Measurements from ENCODE around the gene TGFBR3. TPM values are rescaled to one million over a fixed set of nuclear protein-coding genes. Genes with fewer than 3 reads are reported as not detected.

The TGFBR3 gene
- total and polyA plus RNA-seq, 2 of the 4 experiments (the other 2 are of a cell fraction) = 3.0 to 11.3 TPM

GRCh38 chr1:91894036-91894761, 8.2 kb upstream of the TGFBR3 start:
- DNase-seq (peak; percentile 42), ATAC-seq (ENCODE audit: low read depth) (no peak)
- Histone ChIP-seq H3K4me3 (ENCODE audit: insufficient read depth, low read depth, low read length) (no peak overlapping the region), H3K4me2 (ENCODE audit: low read depth, low read length) (no peak overlapping the region), H3K27ac (ENCODE audit: insufficient read depth, low read length) (no peak overlapping the region), H3K79me1 (ENCODE audit: low read depth in 1 of 2, low read length in 2 of 2) (no peaks in the 10 kb centered on the region), H3K14ac (replicated peaks; ENCODE audit: low read depth, low read length) (peak overlapping the region; percentile 23; the same call in 1 of the 2 replicates), H4K8ac (ENCODE audit: low read depth in 2 of 2, low read length in 2 of 2) (no peak overlapping the region), H3K18ac (ENCODE audit: low read depth, low read length) (no peak overlapping the region), H3K4me1 (ENCODE audit: control insufficient read depth, insufficient read depth, low read length) (peaks cover 18% of the 10 kb centered on the region), H4K20me1 (ENCODE audit: insufficient read depth, low read length) (peaks cover 2% of the 10 kb centered on the region; the same call in 1 of the 2 replicates), H4K91ac (ENCODE audit: insufficient read depth, low read depth, low read length) (0 out of 2 replicates have a peak overlapping the region, but pooled peaks have one; percentile 30), H3K27me3 (ENCODE audit: control insufficient read depth, insufficient read depth, low read length) (no peaks in the 10 kb centered on the region), H3K36me3 (ENCODE audit: control insufficient read depth, insufficient read depth, low read length) (no peaks in the 10 kb centered on the region), H4K5ac (ENCODE audit: low read depth, low read length) (no peak overlapping the region), H2AK9ac (replicated peaks; ENCODE audit: low read depth, low read length, poor library complexity) (no peak overlapping the region), H3K23ac (ENCODE audit: low read depth, low read length) (no peak overlapping the region), H3K9ac (ENCODE audit: low read depth, low read length) (no peak overlapping the region), H3K56ac (ENCODE audit: extremely low read depth, insufficient read depth, low read length) (no peak overlapping the region), H3K9me3 (ENCODE audit: control insufficient read depth, insufficient read depth, low read length) (no peaks in the 10 kb centered on the region), H2AFZ (replicated peaks; ENCODE audit: low read length, poor library complexity) (no peak overlapping the region), H2BK20ac (ENCODE audit: low read depth, low read length) (no peak overlapping the region), H2BK15ac (ENCODE audit: low read depth, low read length) (no peak overlapping the region), H2BK120ac (ENCODE audit: low read depth, low read length) (no peak overlapping the region), H3K4ac (ENCODE audit: low read depth, low read length) (no peak overlapping the region), H2BK5ac (ENCODE audit: low read depth, low read length, poor library complexity, severe bottlenecking) (no peak overlapping the region), H2AK5ac (ENCODE audit: low read depth, low read length) (no peak overlapping the region), H3K9me1 (ENCODE audit: insufficient read depth, low read length) (0 out of 2 replicates have a peak, but pooled peaks cover 3% of the 10 kb centered on the region)
- in situ Hi-C loops (cut with MboI; ENCODE audit: low sequenced_read_pairs) (no loop called here), intact Hi-C loops (cut with micrococcal nuclease) (no loop called here), dilution Hi-C loops (cut with HindIII; ENCODE audit: low sequenced_read_pairs, unreplicated experiment) (no loop called here)
- WGBS, 2 experiments (ENCODE audit: extremely low coverage in 2 of 2, insufficient read length in 1 of 2) = 96% methylated on average over 3 of the region's 5 CpGs; no CpG with 5 or more reads in 1 of the 2 experiments
- ChIA-PET CTCF (no interaction called here), POLR2A (ENCODE audit: unreplicated experiment) (no interaction called here)
- TF ChIP-seq CEBPB (IDR thresholded peaks at IDR 0.05; ENCODE audit: low read depth, low read length) = peak; percentile 70
- TF ChIP-seq SMC3 (IDR thresholded peaks at IDR 0.05; ENCODE audit: low read depth, low read length) = no peak
- TF ChIP-seq MXI1 (IDR thresholded peaks at IDR 0.05; ENCODE audit: borderline replicate concordance, low read depth, low read length) = no peak
- no TSS peak for BruUV-seq (replicated peaks)
